Stimulated activated CD8-positive, alpha-beta memory T cell treated with anti-CD3 and anti-CD28 coated beads, Interleukin-4, amount 100 ng/mL, for 1 hour (primary cell): ENCODE data around the gene TOPAZ1.
"Not testable (repeated sequence)": the region's sequence is repeated elsewhere in the genome, so short reads cannot be mapped to it uniquely, and the experiment has no call there.

Experiments used
- DNase-seq, 2 donors: peaks; one replicate each; pipeline ENCODE4 v3.0.0-alpha.2; 2020; ENCODE audit warnings: low read depth in 2 of 2, low spot score in 1 of 2

The TOPAZ1 gene

DNA sequence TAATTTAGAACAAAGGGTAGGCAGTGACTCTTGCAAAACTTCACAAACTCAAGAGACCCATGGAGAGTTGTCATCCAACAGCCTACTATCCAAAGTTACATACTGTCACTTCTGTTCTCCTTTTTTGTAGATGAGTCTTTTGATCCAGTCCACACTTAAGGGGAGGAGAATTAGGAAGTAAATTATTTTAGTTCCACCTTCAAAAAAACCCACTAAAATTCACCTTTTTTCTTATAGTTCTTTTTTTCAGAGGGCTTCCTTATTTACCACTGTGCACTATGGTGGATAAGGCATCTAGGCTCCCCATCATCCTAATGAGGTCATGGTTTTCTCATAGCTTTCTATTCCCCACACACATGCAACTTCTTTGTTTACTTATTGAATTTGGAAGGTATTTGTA lies 88.3 kb downstream of the TOPAZ1 start:
- DNase-seq = no peak

DNA sequence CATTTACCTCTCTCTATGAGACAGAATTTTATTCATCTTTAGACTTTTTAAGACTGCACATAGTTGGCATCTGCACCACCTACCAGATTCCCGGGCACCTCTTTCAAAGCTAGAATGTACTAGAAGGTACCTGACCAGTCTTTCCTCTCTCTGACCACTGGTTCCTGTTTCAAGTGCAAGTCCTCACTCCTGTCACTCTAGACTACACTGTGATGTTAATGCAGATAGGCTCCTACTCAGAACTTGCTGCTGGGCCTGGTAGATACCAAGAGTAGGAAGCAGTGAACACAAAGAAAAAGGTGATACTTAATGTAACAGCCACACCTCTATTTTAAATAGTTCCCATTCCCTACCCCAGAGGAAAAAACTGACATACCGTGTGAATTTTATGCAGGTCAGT lies 88.8 kb downstream of the TOPAZ1 start:
- DNase-seq = no peak

DNA sequence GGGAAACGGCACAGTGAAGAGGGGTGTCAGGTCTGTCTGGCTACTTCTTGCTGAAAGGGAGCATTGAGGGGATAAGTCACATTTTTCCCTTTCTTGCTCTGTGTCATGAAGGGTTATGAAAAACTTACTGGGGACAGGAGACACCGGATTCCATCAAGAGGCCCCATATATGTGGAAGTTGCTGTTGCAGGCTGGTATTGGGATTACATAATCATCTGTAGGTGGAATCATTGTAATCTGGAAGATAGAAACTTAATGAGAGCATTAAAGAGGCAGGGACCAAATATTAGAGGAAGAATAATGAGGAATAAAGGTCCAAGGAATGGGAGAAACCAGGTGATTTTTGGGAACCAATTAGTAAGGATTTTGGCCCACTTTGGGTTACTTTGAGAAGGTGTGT lies 92.6 kb downstream of the TOPAZ1 start:
- DNase-seq = no peak

DNA sequence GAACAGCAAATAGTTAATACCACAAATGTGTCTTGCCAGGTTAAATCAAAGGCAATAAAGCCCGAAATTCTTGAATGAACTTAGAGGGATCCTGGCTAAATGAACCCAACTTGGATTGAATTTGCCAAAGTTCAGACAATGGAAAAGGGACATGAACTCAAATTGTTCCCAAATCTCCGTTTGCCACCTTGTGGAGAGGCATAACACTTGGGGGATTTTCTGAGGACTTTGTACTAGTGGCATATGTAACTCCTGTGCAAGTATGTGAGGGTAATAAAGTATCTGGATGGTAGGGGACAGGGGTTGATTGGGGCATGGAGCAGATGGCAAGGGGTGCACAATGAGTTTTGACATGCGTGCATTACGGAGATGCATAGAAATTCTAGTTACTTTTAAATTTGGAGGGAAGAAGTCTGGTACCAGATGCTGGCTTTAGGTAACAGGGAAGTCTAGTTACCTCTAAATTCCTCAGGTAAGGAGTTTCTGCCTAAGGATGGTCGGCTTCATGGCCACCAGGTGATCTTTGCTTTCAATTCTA lies 95.6 kb downstream of the TOPAZ1 start:
- no peak for DNase-seq

DNA sequence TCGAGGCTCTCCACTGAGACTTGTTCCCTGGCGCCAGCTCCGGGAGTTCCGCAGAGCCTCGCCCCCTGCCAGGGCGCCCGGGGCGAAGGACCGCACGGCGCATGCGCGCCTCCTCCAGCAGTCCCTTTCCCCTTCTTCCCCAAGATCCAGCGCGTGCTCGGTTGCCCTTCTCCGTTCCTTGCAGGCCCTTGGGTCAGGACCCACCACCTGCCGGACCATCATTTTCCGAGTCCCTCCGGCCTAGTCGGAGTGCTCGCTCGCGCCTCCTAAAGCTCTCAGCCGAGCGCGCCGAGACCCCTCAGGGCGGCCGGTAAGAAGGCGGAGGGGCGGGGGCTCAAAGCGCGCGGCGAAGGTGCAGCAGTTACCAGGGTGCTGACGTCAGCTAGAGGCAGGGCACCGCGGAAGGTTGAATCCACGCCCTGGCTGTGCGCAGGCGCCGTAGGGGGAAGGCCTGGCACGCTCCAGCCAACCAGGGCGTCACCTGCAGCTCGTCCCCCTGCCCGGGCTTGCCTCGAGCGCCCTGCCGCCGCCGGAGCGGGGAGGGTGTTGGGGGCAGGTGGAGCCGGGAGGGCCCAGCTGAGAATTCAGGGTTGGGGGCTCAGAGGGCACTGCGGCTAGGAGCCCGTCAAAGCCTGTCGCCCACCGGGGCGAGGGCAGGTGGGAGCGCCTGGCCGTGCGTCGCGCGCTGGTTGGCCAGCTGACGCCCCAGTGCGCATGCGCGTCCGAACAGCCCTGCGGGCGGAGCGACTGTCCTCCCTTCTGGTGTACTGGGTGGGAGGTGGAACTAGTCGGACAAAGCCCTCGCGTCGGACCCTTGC lies 96.5 kb downstream of the TOPAZ1 start, which contains the start of gene TCAIM:
TSS of gene TCAIM (plus strand) at position 757 of the 818 bp plus-strand sequence. CDS start 16,017 bp downstream, outside the sequence.
- DNase-seq = peak; percentile 96 to 98

DNA sequence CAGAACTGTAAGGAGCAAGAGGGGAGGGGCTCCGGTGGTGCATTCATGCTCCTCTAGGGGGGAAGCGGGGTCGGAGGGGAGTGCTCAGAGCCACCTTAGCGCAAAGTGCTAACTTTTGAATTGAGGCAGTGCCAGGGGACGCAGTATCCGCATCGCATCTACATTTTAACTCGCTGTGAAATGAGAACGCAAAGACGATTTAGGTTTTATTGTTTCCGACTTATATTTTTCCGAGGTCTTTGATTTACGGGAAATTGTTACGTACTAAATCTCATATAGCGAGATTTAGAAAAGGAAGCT lies 97.1 kb downstream of the TOPAZ1 start:
- no peak for DNase-seq

DNA sequence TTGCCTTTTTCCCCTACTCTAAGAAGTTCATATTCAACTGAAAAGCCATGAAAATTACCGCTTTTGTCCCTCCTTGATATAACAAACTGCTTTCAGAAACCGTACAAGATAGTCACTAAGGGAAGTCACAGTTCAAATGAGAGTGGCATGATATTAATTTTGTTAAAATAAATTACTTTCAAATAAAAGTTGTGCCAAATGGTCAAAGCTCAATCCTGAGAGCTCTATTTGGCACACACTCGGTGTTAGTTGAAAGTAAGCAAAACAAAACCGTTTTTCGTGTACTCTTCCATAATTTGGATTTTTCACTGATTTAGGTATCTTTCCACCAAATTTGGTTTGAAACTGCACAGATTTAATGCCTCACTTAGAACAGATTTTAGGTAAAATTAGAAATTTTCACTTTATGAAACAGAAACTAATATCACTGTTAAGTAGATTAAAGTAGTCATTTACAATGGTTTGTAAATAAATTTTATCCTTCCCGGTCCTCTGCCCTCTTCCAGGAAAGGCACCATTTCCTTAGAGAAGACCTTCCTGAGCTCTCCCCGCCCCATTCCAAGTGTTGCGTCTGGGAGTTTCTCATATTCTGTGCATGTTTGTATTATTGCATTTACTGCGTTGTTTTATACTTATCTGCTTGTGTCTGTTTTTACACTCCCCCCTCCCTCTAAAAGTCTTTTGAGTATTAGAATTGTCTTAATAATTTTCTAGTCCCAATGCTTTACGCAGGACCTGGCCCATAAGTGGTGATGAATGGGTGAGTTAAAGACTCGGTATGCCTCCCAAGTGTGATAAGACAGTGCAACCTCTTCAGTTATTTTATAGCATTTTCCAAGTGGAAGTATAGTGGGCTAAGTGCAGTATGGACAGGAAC lies 97.7 kb downstream of the TOPAZ1 start:
- no peak for DNase-seq

DNA sequence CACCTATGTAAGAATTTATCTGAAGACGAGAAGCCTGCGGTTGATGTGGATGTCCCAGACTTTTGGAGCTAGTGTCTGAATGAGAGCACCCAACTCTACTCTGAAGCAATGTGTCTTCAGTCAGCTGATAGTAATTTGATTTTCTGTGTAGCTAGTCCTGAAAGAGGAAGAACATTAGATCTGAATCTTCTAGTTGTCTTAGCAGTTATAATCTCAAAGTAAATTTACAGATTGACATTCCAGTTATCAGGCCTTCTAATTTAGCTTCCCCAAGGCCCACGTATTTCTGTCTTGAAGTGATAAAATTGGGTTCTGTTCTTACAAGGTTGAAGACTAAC lies 98.3 kb downstream of the TOPAZ1 start:
- no peak for DNase-seq

DNA sequence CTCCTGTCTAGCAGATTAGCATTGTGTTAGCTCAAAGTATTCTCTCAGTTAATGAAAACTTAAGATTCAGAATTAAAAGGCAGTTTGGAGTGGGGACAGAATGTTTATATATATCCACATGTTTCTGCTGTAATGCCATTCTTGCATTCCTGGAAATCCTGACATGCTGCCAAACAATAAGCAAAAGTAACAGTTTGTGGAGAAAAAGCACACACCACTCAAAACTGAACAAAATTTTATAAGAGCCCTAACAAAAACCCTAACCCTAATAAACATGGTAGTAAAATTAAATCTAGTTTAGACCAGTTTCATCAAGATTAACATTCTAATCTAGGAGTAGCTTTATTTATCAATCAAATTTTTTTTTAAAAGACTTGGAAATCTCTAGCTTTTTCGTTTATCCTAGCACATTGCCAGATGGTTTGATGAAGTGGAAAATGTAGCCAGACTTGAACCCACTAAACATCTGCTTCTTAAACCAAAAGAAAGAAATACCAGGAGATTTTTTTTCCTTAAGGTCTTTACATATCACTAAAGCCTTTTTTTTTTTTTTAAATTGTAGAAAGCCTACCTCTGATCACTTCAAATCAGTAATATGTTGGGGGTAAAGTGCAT lies 100.6 kb downstream of the TOPAZ1 start:
- DNase-seq = no peak

DNA sequence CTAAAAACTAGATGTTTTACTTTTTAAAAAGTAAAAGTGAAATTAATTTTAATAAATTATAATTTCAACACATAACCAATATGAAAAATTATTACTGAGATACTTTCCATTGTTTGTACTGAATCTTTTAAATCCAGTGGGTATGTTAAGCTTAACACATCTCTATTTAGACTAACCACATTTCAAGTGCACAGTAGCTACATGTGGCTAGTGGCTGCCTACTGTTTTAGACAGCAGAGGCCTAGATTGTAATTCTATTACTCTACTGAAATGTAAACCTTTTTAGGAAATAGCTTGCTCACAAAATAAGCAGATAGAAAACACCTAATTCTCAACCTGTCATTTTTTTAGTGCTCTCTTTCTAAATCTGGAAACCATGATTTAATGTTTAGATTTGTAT lies 101.7 kb downstream of the TOPAZ1 start:
- no peak for DNase-seq

DNA sequence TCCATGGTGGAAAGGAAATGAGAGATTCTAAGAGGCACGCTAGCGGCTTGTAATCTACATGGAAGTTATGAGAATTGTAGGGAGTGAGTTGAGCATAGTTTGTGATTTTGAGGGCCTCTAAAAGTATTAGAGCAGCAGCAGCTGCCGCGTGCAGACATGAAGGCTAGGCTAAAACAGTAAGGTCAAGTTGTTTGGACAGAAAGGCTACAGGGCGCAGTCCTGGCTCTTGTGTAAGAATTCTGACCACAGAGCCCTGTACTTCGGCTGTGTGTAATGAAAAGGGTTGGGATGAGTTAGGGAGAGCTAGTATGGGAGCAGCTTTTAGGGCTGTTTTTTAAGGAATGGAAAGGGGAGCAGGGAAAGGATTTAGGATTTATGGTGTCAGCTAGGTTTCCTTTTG lies 104.9 kb downstream of the TOPAZ1 start:
- DNase-seq = not testable (repeated sequence)

DNA sequence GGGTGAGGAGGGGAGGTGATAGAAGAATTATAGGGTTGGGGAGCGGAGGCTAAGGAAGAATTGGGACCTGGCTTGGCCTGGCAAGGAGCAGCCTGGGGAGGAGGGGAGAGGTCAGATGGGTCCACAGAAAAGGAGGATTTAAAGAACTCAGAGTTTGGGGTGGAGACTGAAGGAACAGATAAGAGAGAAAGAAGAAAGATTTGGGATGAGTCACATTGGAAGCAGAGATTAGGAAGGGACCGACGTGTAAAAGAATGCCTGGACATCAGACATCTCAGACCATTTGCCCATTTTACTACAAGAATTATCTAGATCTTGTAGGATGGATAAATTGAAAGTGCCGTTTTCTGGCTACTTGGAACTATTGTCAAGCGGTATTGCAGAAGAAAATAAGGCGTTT lies 107.3 kb downstream of the TOPAZ1 start:
- DNase-seq = no peak

DNA sequence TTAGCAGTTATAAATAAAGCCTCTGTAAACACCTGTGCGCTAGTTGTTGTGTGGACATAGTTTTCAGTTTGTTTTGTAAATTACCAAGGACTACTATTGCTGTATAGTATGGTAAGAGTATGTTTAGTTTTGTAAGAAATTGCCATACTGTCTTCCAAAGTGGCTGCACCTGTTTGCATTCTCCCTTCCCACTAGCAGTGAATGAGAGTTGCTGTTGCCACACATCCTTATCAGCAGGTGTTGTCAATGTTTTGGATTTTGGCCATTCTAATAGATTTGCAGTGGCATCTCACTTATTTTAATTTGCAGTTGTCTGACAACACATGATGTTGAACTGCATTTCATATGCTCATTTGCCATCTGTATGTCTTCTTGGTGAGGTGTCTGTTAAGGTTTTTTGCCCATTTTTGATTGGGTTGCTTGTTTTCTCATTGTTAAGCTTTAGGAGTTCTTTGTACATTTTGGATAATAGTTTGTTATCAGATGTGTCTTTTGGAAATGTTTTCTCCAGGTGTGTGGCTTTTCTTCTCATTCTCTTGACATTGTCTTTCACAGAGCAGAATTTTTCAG lies 111.8 kb downstream of the TOPAZ1 start:
- DNase-seq = no peak

DNA sequence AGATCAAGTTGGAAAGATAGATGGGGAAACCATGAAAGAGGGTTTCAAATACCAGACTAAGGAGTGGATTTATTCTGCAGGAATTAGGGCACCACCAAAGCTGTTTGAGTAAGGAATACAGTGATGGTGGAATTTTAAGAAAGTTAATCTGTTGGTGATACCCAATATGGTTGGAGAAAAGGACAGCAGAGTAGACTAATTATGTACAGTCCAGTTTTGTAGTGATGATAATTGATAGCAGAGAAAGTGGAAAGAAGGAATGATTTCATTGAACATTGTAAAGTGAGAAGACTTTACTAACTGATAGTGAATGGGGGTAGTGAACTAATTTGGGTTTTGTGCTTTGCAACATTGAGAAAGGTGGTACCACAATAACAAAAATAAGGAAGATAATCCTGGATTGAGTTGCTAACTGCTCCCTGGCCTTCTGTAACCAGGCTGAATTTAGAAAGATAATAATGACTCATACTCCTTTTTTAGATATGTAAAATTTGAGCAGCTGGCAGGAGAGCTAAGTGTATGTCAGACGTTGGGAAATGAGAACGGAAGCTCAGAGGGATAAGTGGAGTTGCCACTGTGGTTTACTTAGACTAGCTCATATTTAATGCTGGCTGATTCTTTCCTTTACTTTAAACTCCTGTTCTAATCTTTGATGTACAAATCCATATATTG lies 113.8 kb downstream of the TOPAZ1 start:
- DNase-seq = no peak

DNA sequence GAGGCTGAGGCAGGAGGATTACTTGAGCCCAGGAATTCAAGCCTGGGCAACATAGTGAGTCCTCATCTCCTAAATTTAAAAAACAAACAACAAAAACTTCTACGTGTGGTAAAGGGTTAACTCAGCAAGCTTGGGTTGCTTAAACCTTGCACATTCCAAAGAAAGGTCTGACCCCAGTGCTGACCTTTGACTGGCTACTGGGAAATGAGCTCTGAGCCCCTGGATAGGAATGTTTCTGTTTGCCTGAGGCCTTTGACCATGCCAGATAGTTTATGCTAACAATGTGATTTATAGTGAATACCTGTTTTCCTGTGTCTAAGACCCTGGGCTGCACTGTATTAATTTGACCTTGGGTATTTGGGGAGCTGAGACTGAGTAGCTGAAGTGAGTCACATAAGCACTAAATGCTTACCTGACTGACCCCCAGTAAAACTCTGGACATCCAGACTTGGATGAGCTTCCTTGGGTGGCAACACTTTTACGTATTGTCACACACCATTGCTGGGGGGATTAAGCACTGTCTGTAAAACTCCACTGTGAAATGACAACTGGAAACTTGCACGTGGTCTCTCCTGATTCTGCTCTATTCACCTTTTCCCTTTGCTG lies 117.6 kb downstream of the TOPAZ1 start:
- no peak for DNase-seq

DNA sequence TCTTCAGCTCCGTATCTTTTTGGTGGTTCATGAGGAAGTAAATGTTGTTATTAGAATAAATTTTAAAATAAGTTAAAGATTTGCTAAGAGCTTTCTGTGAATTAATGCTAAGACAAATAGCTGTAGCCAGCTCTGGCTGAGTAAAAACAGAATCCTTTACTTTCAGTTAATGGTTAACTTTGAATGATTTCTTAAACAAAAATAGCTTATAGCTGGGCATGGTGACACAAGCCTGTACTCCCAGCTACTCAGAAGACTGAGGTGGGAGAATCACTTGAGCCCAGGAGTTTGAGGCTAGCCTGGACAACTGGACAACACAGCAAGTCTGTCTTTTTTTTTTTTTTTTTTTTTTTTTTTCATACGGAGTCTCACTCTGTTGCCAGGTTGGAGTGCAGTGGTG lies 121.9 kb downstream of the TOPAZ1 start:
- DNase-seq = no peak

DNA sequence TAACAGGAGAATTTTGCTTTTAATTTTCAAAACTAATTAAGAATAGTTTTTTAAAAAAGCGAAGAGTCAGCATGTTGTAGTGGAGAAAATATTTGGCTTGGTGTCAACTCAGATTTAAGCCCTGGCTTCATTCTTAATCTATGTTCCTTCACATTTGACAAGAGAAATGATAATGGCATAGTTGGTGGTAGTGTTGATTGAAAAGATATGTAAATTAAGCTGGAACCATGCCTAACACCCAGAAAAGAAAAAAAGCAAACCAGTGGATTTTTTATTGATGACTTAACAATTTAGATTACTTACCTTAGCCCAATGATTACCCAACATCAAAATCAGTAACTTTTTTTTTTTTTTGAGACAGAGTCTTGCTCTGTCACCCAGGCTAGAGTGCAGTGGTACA lies 124.3 kb downstream of the TOPAZ1 start:
- no peak for DNase-seq

DNA sequence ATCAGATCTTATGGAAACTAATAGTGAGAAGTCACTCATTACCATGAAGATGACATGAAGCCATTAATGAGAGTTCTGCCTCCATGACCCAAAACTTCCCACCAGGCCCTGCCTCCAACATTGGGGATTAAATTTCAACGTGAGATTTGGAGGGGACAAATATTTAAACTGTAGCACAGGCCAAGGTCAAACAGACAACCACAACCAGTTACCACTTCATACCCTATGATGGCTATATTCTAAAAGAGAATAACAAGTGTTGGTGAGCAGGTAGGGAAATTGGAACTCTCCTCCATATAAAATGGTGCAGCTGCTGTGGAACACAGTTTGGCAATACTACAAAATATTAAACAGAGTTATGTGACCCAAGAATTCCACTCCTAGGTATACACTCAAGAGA lies 133.8 kb downstream of the TOPAZ1 start:
- DNase-seq = no peak
